Upper lobe of right lung (tissue), 1 donor: ENCODE measurements around the gene NEO1. TPM values are rescaled to one million over a fixed set of nuclear protein-coding genes. Genes with fewer than 3 reads are reported as not detected.

Experiments used
- ATAC-seq: fragments of 200-7000 bp; cut with Tn5 transposase; one replicate; pipeline ENCODE4 v1.9.1; 2020; ENCODE audit warnings: mild to moderate bottlenecking, moderate library complexity
- DNase-seq: peaks from one replicate; pipeline ENCODE4 v3.0.0-alpha.2; 2020
- H3K27ac ChIP-seq: fragments of 200-600 bp; one replicate; pipeline ENCODE4 v1.8.0; 2022
- H3K27me3 ChIP-seq: fragments of 200-600 bp; one replicate; pipeline ENCODE4 v1.8.0; 2022; ENCODE audit warnings: mild to moderate bottlenecking
- H3K36me3 ChIP-seq: fragments of 200-600 bp; one replicate; pipeline ENCODE4 v1.8.0; 2022
- H3K4me1 ChIP-seq: fragments of 200-600 bp; one replicate; pipeline ENCODE4 v1.8.0; 2022
- H3K4me3 ChIP-seq: fragments of 200-600 bp; one replicate; pipeline ENCODE4 v1.8.0; 2022; ENCODE audit warnings: mild to moderate bottlenecking
- H3K9me3 ChIP-seq: fragments of 200-600 bp; one replicate; pipeline ENCODE4 v1.8.0; 2022
- CTCF ChIP-seq: fragments of 200-600 bp; IDR thresholded peaks from one replicate; pipeline ENCODE4 v1.8.0; 2022; ENCODE audit warnings: antibody characterized with exemption
- intact Hi-C: fragments of 100-400 bp; cut with DNase I; formaldehyde crosslinking; loops from one replicate; pipeline ENCODE4 v1.11.0; 2022
- total RNA-seq: library from RNA; stranded (reverse); fragmentation: NEBNext Ultra II Directional; extraction: Animal tissue kit (Norgen Biotek cat#: 25700); gene quantifications from one replicate; pipeline ENCODE4 v1.2.1, GENCODE V29; 2021
- donor health status: DM: no; HTN: yes; CAD: no; lungs with severe emphysema.

Gene NEO1
- total RNA-seq, 1 donor from 2014 or later: 44.8 TPM

GRCh38 chr15:73308305-73308704 lies 256.0 kb downstream of the NEO1 start:
- no peak for ATAC-seq
- TF ChIP-seq CTCF: no peak
- Histone ChIP-seq H3K27me3 (no peaks in the 10 kb centered on the region), H3K27ac (no peak overlapping the region), H3K36me3 (peaks cover 9% of the 10 kb centered on the region), H3K4me3 (no peak overlapping the region), H3K9me3 (no peaks in the 10 kb centered on the region), H3K4me1 (no peaks in the 10 kb centered on the region)
- intact Hi-C loops: no loop called here
- no peak for DNase-seq

GRCh38 chr15:73313861-73314260 lies 261.6 kb downstream of the NEO1 start:
- Histone ChIP-seq H3K27me3 (peaks cover 6% of the 10 kb centered on the region), H3K9me3 (no peaks in the 10 kb centered on the region), H3K27ac (no peak overlapping the region), H3K36me3 (no peaks in the 10 kb centered on the region), H3K4me3 (no peak overlapping the region), H3K4me1 (no peaks in the 10 kb centered on the region)
- TF ChIP-seq CTCF: no peak
- intact Hi-C loops: no loop called here
- ATAC-seq: no peak
- DNase-seq: no peak

- Histone ChIP-seq H3K27me3 (peaks cover 29% of the 10 kb centered on the region), H3K9me3 (no peaks in the 10 kb centered on the region), H3K27ac (no peak overlapping the region), H3K4me1 (no peaks in the 10 kb centered on the region), H3K4me3 (no peak overlapping the region), H3K36me3 (no peaks in the 10 kb centered on the region)
- peak; percentile 45 for DNase-seq
- TF ChIP-seq CTCF: no peak
- intact Hi-C loops: no loop called here
- ATAC-seq: no peak
These were observed 265.6 kb downstream of the NEO1 start for GRCh38 chr15:73317651-73318462.

- Histone ChIP-seq H3K9me3 (no peaks in the 10 kb centered on the region), H3K36me3 (no peaks in the 10 kb centered on the region), H3K27ac (no peak overlapping the region), H3K4me1 (no peaks in the 10 kb centered on the region), H3K27me3 (peaks cover 29% of the 10 kb centered on the region), H3K4me3 (no peak overlapping the region)
- intact Hi-C loops: no loop called here
- ATAC-seq: no peak
- peak; percentile 50 for DNase-seq
- no peak for TF ChIP-seq CTCF
These were observed 266.4 kb downstream of the NEO1 start for GRCh38 chr15:73318463-73319351.

GRCh38 chr15:73319460-73320245 lies 267.4 kb downstream of the NEO1 start:
- Histone ChIP-seq H3K27ac (no peak overlapping the region), H3K4me1 (no peaks in the 10 kb centered on the region), H3K27me3 (peaks cover 29% of the 10 kb centered on the region), H3K9me3 (no peaks in the 10 kb centered on the region), H3K36me3 (no peaks in the 10 kb centered on the region), H3K4me3 (no peak overlapping the region)
- DNase-seq: no peak
- intact Hi-C loops: no loop called here
- TF ChIP-seq CTCF: no peak
- ATAC-seq: no peak
